HUES48 (cell line): ENCODE measurements around the gene NEK10.

Source experiments
- H3K27ac ChIP-seq: one replicate; pipeline ENCODE4 v1.7.0; 2013; ENCODE audit warnings: low read depth, low read length, inconsistent platforms
- H3K27me3 ChIP-seq: 2 replicates; pipeline ENCODE4 v1.6.1; 2013; ENCODE audit warnings: mild to moderate bottlenecking, low read length; ENCODE audit not compliant: control insufficient read depth, insufficient read depth
- H3K36me3 ChIP-seq: 2 replicates; pipeline ENCODE4 v1.6.1; 2013; ENCODE audit warnings: low read length; ENCODE audit not compliant: control insufficient read depth, insufficient read depth
- H3K4me1 ChIP-seq: 2 replicates; pipeline ENCODE4 v1.6.1; 2013; ENCODE audit warnings: mild to moderate bottlenecking, low read length; ENCODE audit not compliant: control insufficient read depth, insufficient read depth
- H3K4me3 ChIP-seq: 2 replicates; pipeline ENCODE4 v1.5.1; 2013; ENCODE audit warnings: mild to moderate bottlenecking, low read depth, low read length
- H3K9ac ChIP-seq: 2 replicates; pipeline ENCODE4 v1.6.1; 2013; ENCODE audit warnings: mild to moderate bottlenecking, low read depth, low read length, moderate library complexity
- H3K9me3 ChIP-seq: 2 replicates; pipeline ENCODE4 v1.6.1; 2013; ENCODE audit warnings: low read length; ENCODE audit not compliant: control insufficient read depth, insufficient read depth

Gene NEK10

GRCh38 chr3:27378331-27378730 lies 9.1 kb upstream of the NEK10 start:
- no peak overlapping the region for H3K9ac ChIP-seq
- peaks cover 77% of the 10 kb centered on the region for H3K36me3 ChIP-seq
- H3K4me3 ChIP-seq: no peak overlapping the region
- no peak overlapping the region for H3K27ac ChIP-seq
- no peaks in the 10 kb centered on the region for H3K9me3 ChIP-seq
- H3K4me1 ChIP-seq: no peaks in the 10 kb centered on the region
- H3K27me3 ChIP-seq: no peaks in the 10 kb centered on the region

DNA sequence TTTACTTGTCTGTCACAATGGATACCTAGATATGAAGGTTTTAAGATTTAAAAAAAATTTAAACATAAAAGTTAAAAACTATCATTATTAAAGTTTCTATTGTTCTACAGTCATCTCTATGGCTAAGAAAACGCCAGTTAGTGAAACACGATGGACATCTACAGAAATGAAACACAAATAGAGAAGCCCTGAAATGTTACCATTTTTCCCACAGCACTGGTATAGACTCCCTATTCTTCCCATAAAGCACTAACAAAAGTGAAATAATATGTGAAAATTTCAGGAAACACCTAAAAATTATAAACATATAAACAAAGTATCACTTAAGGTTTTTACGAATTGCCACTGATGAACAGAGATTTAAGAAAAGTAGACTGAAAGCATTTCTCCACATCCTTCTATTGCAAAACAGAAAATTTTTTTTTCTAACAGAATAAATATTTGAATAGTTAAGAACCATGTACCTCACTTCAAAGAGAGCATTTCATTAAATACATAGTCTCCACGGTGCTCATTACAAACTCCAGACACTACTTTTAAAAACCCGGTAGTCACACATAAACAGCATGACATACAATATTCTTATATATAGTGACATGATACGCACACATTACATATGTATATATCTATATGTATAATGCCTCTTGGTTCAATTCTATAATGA lies 7.1 kb upstream of the NEK10 start:
- Histone ChIP-seq H3K9ac (no peak overlapping the region), H3K27ac (no peak overlapping the region), H3K4me3 (no peak overlapping the region), H3K4me1 (0 out of 2 replicates have a peak, but pooled peaks cover 4% of the 10 kb centered on the region), H3K27me3 (no peaks in the 10 kb centered on the region), H3K9me3 (no peaks in the 10 kb centered on the region), H3K36me3 (peaks cover 59% of the 10 kb centered on the region)

- peaks cover 5% of the 10 kb centered on the region; the same call in 1 of the 2 replicates for H3K4me1 ChIP-seq
- no peak overlapping the region for H3K9ac ChIP-seq
- peaks cover 5% of the 10 kb centered on the region; the same call in 1 of the 2 replicates for H3K27me3 ChIP-seq
- H3K27ac ChIP-seq: no peak overlapping the region
- H3K9me3 ChIP-seq: no peaks in the 10 kb centered on the region
- H3K36me3 ChIP-seq: no peaks in the 10 kb centered on the region
- H3K4me3 ChIP-seq: no peak overlapping the region
Measured at GRCh38 chr3:27366062-27366591, 3.1 kb downstream of the NEK10 start.

DNA sequence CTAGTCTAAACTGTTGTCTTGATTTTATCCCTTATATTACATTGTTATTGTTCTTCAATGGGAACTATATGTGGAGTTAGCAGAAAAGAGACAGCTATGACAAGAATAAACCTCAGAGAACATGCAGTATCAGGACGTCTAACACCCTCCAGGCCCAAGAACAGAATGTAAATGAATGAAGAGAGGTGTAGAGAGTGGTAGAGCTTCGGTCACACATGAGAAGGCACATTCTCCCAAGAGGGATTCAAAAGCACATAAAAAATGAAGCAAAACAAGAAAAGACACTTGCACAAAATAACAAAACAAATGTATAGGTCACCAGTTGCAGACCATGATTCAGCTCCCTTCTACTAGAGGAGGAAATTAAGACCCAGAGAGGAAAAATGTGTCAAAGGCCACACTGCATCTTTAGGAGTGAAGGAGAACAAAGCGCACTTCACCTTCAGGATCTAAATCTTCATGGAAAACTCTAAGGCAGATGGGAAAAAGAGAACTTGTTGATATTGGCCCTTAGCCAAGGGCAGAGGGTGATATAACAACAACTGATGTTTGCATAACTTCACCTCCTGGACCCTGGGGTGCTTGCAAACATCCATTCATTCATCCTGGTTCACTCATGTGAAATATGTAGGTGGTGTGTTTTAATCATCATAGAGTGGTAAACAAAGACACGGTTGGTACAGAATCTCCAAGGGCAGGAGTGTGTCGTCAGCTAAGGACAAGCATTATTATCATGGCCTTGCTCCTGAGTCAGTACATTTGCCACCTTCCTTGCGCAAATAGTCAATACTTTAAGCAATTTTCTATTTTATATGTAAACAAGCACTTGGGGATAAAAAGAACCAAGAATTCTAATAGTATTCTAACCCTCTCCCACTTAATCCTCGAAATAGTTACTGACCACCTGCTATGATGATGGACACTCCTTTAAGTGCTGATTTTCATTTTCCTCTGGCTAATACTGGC lies 8.8 kb downstream of the NEK10 start:
- Histone ChIP-seq H3K9me3 (no peaks in the 10 kb centered on the region), H3K4me3 (no peak overlapping the region), H3K27ac (no peak overlapping the region), H3K4me1 (peaks cover 9% of the 10 kb centered on the region; the same call in 1 of the 2 replicates), H3K27me3 (no peaks in the 10 kb centered on the region), H3K36me3 (no peaks in the 10 kb centered on the region), H3K9ac (no peak overlapping the region)

GRCh38 chr3:27358372-27358771 lies 10.8 kb downstream of the NEK10 start:
- Histone ChIP-seq H3K9ac (no peak overlapping the region), H3K4me3 (no peak overlapping the region), H3K27me3 (no peaks in the 10 kb centered on the region), H3K9me3 (no peaks in the 10 kb centered on the region), H3K4me1 (peaks cover 22% of the 10 kb centered on the region), H3K36me3 (no peaks in the 10 kb centered on the region), H3K27ac (no peak overlapping the region)

- H3K27ac ChIP-seq: no peak overlapping the region
Measured at GRCh38 chr3:27357665-27358258, 11.4 kb downstream of the NEK10 start.

GRCh38 chr3:27356976-27357375 lies 12.2 kb downstream of the NEK10 start:
- no peak overlapping the region for H3K9ac ChIP-seq
- H3K27ac ChIP-seq: no peak overlapping the region

More at GRCh38 chr3:27357665-27358258, 11.4 kb downstream of the NEK10 start:
- Histone ChIP-seq H3K9me3 (no peaks in the 10 kb centered on the region), H3K4me1 (peaks cover 27% of the 10 kb centered on the region), H3K36me3 (no peaks in the 10 kb centered on the region), H3K4me3 (no peak overlapping the region), H3K9ac (no peak overlapping the region), H3K27me3 (no peaks in the 10 kb centered on the region)

GRCh38 chr3:27354588-27355203 lies 14.5 kb downstream of the NEK10 start:
- H3K36me3 ChIP-seq: no peaks in the 10 kb centered on the region
- peak overlapping the region; percentile 49 for H3K27ac ChIP-seq
- no peaks in the 10 kb centered on the region for H3K9me3 ChIP-seq
- peaks cover 40% of the 10 kb centered on the region for H3K4me1 ChIP-seq
- no peak overlapping the region for H3K9ac ChIP-seq
- H3K4me3 ChIP-seq: no peak overlapping the region
- no peaks in the 10 kb centered on the region for H3K27me3 ChIP-seq

More at GRCh38 chr3:27356976-27357375, 12.2 kb downstream of the NEK10 start:
- Histone ChIP-seq H3K4me1 (peaks cover 35% of the 10 kb centered on the region), H3K36me3 (no peaks in the 10 kb centered on the region), H3K4me3 (no peak overlapping the region), H3K27me3 (no peaks in the 10 kb centered on the region), H3K9me3 (no peaks in the 10 kb centered on the region)

- no peaks in the 10 kb centered on the region for H3K27me3 ChIP-seq
- H3K27ac ChIP-seq: peak overlapping the region; percentile 43
- no peaks in the 10 kb centered on the region for H3K36me3 ChIP-seq
- H3K9me3 ChIP-seq: no peaks in the 10 kb centered on the region
- H3K9ac ChIP-seq: no peak overlapping the region
- H3K4me3 ChIP-seq: no peak overlapping the region
- peaks cover 40% of the 10 kb centered on the region for H3K4me1 ChIP-seq
Measured at GRCh38 chr3:27354161-27354560, 15.0 kb downstream of the NEK10 start.

GRCh38 chr3:27353221-27353620 lies 16.0 kb downstream of the NEK10 start:
- no peak overlapping the region for H3K27ac ChIP-seq
- no peaks in the 10 kb centered on the region for H3K9me3 ChIP-seq
- peaks cover 40% of the 10 kb centered on the region for H3K4me1 ChIP-seq
- H3K9ac ChIP-seq: no peak overlapping the region
- no peaks in the 10 kb centered on the region for H3K36me3 ChIP-seq
- H3K4me3 ChIP-seq: no peak overlapping the region
- no peaks in the 10 kb centered on the region for H3K27me3 ChIP-seq
